AG09309 (cell line): ENCODE measurements around the gene GNAI1.

Source experiments
- DNase-seq: peaks from one replicate; pipeline ENCODE4 v3.0.0-alpha.2; 2010; ENCODE audit warnings: low read depth
- H3K4me3 ChIP-seq: 2 replicates; pipeline ENCODE4 v1.5.1; 2011; ENCODE audit warnings: mild to moderate bottlenecking, low read depth, low read length, moderate library complexity; ENCODE audit not compliant: control insufficient read depth
- CTCF ChIP-seq: IDR thresholded peaks from 2 replicates; pipeline ENCODE4 v1.5.1; 2011; ENCODE audit warnings: mild to moderate bottlenecking, low read depth, low read length, inconsistent platforms; ENCODE audit not compliant: insufficient read depth, control insufficient read depth; ENCODE audit errors: missing control alignments

Gene GNAI1

GRCh38 chr7:80184693-80185092, 50.1 kb downstream of the GNAI1 start:
- TF ChIP-seq CTCF, result no peak
- no peak overlapping the region for H3K4me3 ChIP-seq
- no peak for DNase-seq

- TF ChIP-seq CTCF, result no peak
- DNase-seq, result no peak
- H3K4me3 ChIP-seq, result no peak overlapping the region
These were observed 50.9 kb downstream of the GNAI1 start for GRCh38 chr7:80185571-80185970.

GRCh38 chr7:80186721-80187120, 52.1 kb downstream of the GNAI1 start:
- no peak for TF ChIP-seq CTCF
- DNase-seq, result no peak
- no peak overlapping the region for H3K4me3 ChIP-seq

- no peak overlapping the region for H3K4me3 ChIP-seq
- no peak for TF ChIP-seq CTCF
- DNase-seq, result no peak
These were observed 52.6 kb downstream of the GNAI1 start for GRCh38 chr7:80187279-80187678.

- DNase-seq, result no peak
- TF ChIP-seq CTCF, result no peak
These were observed 53.1 kb downstream of the GNAI1 start for GRCh38 chr7:80187727-80188126.

GRCh38 chr7:80189638-80190037, 55.0 kb downstream of the GNAI1 start:
- TF ChIP-seq CTCF, result no peak
- DNase-seq, result no peak
- H3K4me3 ChIP-seq, result no peak overlapping the region

More at GRCh38 chr7:80187727-80188126, 53.1 kb downstream of the GNAI1 start:
- H3K4me3 ChIP-seq, result no peak overlapping the region

- DNase-seq, result no peak
- no peak overlapping the region for H3K4me3 ChIP-seq
- no peak for TF ChIP-seq CTCF
These were observed 63.0 kb downstream of the GNAI1 start for GRCh38 chr7:80197627-80198026.
